ENCODE results near the gene G2E3.

DNA sequence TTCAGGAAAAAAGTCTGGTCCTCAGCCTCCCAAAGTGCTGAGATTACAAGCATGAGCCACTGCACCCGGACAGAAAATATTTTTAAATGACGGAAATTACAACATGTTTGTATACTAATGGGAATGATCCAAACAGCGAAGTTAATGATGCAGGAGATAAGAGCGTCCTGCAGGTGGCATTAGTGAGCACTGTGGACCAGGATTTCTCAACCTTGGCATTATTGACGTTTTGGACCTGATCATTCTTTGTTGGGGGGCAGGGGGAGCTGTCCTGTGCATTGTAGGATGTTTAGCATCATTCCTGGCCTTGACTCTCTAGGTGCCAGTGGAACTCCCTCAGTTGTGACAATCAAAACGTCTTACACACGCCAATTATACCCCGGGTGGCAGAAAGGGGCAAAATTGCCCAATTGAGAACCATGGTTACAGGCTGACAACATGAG lies 97.3 kb downstream of the G2E3 start:
- TF ChIP-seq, protein P1, sequence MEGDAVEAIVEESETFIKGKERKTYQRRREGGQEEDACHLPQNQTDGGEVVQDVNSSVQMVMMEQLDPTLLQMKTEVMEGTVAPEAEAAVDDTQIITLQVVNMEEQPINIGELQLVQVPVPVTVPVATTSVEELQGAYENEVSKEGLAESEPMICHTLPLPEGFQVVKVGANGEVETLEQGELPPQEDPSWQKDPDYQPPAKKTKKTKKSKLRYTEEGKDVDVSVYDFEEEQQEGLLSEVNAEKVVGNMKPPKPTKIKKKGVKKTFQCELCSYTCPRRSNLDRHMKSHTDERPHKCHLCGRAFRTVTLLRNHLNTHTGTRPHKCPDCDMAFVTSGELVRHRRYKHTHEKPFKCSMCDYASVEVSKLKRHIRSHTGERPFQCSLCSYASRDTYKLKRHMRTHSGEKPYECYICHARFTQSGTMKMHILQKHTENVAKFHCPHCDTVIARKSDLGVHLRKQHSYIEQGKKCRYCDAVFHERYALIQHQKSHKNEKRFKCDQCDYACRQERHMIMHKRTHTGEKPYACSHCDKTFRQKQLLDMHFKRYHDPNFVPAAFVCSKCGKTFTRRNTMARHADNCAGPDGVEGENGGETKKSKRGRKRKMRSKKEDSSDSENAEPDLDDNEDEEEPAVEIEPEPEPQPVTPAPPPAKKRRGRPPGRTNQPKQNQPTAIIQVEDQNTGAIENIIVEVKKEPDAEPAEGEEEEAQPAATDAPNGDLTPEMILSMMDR (IDR thresholded peaks at IDR 0.05; ENCODE audit: borderline replicate concordance, extremely low read depth, low read length, poor library complexity, severe bottlenecking) = peak; percentile 79
- TF ChIP-seq EZH2 (IDR thresholded peaks at IDR 0.05; ENCODE audit: borderline replicate concordance, low read depth, low read length, severe bottlenecking) = no peak
